Stimulated activated CD4-positive, alpha-beta T cell treated with anti-CD3 and anti-CD28 coated beads, TNF-alpha, amount 100 ng/mL, for 4 hours (primary cell): ENCODE data around the gene IFT27.
"Not testable (repeated sequence)": the region's sequence is repeated elsewhere in the genome, so short reads cannot be mapped to it uniquely, and the experiment has no call there.

Experiments used
- DNase-seq, 3 experiments: peaks; one replicate each; pipeline ENCODE4 v3.0.0-alpha.2; 2020; ENCODE audit warnings: low read depth in 3 of 3

Gene IFT27

DNA sequence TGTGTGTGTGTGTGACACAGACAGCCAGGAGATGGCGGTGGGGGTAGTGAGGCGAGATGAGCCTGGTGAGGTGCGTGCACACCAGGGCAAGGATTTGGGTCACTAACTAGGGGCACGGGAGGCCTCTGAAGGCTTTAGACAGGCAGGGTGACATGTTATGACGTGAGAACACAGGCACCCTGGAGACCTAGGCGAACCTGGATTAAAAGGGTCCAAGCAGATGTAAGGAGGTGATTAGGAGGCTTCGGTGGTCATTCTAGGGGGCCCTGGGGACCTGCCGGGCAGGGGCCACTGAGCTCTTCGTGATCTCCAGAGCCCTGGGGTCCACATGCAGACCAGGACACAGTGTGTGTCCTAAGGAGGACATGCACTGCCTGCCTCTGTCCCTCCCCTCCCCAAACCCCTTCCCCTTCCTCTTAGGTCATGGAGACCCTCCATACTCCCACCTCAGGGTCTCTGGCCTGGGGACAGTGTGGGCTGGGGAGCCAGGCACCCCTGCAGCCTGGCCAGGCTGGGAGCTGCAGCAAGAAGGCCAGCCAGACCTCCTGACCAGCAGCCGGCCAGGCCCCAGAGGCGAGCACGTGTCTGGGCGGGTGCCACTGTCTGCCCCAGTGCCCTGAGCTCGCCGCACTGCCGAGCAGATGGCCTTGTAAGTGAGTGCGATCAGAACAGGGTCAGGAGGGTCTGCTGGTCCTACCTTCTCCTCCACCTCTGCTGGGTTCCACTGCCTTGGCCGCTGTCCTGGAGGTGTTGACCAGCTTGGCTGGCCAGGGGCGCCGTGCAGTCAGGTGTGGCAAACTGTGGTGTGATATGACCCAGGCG, 32.1 kb downstream of the IFT27 start:
- no peak for DNase-seq

DNA sequence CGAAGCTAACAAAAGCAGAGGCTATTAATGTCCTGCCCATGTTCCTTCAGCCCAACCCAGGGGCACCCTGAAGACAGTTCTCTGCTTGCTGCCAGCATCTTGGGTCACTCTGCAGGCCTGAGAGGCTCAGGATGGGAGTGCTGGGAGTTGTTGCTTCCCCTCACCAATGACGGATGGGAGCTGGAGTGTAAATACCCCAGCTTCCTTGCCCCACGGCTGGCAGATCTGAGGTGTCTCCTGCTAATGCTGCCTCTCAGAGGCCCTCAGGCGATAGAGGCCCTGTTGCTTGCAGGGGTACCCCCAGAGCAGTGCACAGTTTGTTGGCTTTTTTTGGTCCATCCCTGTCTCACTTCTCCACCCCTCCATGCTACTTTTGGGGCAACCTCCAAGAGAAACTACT, 32.9 kb downstream of the IFT27 start:
- DNase-seq = no peak

DNA sequence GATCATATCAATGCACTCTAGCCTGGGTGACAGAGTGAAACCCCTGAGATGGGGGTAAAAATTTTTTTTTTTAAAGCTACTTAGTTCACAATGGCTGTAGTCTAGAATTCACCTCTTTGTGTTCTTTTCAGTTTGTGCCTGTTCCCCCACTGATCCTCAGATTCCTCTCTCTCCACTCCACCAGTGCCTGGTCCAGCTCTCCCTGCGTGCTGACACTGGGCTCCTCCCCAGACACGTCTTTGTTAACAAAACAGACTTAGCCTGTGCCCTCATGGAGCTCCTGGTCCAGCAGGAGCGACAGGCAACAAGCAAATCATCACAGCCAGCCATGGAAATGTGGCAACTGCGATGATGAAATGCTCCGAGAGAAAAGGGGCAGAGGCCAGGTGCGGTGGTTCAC, 34.0 kb downstream of the IFT27 start:
- no peak for DNase-seq

DNA sequence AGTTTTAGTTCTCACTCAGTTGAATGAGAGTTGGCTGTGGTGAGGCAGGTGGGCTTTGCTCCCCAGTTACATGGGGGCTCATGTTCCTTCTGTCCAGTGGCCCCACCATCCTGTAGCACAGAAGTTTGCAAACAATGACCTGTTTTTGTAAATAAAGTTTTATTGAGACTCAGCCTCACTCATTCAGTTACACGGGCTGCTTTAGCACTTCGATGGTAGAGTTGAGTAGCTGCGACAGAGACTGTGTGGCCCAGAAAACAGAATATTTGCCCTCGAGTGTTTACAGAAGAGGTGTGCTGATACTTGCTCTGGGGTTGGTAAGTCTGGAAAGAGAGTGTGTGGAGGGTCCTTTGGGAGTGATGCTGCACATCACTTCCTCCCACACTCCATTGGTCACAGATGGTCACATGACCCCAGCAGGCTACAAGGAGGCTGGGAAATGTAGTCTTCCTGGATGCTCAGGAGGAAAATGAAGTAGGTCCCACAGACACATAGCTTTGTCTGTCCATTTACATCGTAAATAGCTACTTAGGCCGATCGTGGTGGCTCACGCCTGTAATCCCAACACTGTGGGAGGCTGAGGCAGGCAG, 34.6 kb downstream of the IFT27 start:
- DNase-seq = no peak

DNA sequence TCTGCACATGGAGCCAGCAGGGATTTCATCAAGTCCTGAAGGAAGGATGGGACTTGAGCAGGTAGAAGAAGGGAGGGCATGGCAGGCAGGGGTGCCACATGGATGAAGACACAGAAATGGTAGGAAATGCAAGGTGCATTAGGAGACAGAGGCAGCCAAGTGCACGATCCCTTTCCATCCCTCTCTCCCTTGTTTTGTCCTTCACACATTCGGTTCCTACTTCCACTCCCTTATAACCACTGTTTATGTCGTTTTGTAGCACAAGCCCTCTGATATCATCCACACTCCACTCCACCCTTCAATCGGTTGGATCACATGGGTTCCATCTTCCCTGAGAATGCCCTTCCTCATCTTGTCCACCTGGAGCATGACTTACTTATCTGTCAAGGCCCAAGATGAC, 35.2 kb downstream of the IFT27 start:
- no peak for DNase-seq

GRCh38 chr22:36739185-36739584, 36.7 kb downstream of the IFT27 start:
- no peak for DNase-seq

GRCh38 chr22:36738416-36739020, 37.4 kb downstream of the IFT27 start:
- DNase-seq = no peak

GRCh38 chr22:36737776-36738175, 38.1 kb downstream of the IFT27 start:
- DNase-seq = no peak

- DNase-seq = no peak
These were observed 39.1 kb downstream of the IFT27 start for GRCh38 chr22:36736701-36737320.

DNA sequence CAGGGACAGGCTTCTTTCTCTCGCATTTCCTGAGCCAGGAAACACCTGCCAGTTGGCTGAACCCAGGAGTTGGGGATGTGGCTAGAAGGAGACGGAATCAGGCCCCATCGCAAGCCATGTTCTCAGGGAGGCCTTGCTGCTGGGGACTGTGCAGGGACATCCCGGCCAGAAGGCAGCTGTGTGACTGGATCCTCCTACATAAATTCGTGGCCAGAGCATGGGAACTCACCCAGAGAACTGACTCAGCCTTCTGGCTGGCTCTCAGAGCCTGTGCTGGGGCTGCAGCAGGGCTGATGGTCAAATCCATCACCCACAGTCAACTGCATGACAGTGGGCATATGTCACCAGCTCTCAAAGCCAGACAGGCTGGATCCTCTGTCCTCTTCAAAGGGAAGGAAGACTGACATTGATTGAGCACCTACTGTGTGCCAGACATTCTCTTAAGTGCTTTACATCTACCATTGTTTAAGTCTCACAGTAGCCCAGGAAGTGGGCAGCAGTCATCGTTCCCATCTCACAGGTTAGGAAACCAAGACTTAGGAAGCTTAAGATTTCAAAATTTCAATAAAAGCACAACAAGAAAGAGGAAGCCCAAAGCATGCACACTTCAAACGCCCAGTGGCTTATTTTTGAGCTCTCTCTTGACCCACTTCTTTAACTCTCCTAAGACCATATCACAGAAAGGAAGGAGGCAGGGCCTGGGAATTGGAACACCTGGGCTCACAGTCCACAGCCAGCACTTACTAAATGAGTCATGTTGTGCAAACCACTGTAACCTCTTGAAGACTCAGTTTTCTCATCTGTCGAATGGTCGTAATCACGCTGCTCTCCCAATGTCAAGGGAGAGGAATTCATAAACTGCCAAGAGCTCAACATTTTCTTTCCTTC, 41.5 kb downstream of the IFT27 start:
- DNase-seq = no peak

GRCh38 chr22:36733271-36733670, 42.6 kb downstream of the IFT27 start:
- DNase-seq = no peak

DNA sequence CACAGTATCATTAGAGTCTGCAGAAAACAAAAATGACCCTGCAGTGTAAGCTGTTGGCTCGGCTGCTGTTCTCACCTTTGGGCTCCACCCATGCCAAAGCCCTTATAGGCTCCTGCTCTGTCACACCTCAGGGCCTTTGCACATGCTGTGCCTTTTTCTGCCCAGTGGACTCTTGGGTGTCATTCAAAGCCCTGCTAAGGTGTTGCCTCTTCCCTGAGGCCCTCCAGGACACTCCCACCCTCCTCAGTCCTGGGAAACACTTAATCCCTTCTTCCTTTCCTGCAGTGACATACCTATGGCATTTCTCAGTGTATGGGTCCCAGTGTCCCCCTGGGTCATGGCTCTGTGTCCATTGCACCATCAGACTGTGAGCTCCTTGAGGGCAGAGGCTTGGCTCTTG, 43.3 kb downstream of the IFT27 start:
- DNase-seq = no peak

GRCh38 chr22:36731916-36732315, 44.0 kb downstream of the IFT27 start:
- DNase-seq = no peak

- DNase-seq = not testable (repeated sequence)
These were observed 44.6 kb downstream of the IFT27 start for GRCh38 chr22:36731321-36731720.

DNA sequence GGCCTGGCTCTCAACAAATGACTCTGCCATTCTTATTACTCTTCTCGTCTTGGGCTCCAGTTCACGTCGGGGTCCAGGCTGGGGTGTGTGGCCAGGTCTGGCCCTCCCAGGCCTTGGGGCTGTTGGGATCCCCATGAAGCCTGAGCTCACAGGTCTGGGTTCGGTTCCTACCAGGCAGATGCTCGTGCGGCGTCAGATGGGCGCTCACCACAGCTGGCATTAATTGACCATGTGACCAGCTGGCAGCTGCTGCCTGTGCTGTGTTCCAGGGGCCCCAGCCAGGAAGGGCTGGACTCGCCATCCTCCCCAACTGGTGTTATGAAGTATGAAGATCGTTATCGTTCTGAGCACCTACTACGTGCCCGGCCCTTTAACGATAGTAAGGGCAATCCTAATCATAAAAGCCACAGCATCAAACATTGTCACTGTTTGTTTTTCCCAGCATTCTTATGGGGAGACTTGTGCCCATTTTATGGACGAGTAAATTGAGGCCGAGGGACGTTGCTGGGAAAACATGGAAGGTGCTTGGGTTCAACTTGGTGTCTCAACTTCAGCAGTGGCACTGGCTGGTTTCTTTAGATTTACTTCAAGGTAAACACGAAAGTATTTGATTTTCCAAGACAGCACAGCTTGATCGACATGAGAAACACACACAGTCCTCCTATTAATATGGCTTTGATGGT, 45.6 kb downstream of the IFT27 start:
- DNase-seq = no peak

GRCh38 chr22:36729321-36729720, 46.6 kb downstream of the IFT27 start:
- DNase-seq = no peak

- no peak for DNase-seq
These were observed 47.4 kb downstream of the IFT27 start for GRCh38 chr22:36728505-36728904.

DNA sequence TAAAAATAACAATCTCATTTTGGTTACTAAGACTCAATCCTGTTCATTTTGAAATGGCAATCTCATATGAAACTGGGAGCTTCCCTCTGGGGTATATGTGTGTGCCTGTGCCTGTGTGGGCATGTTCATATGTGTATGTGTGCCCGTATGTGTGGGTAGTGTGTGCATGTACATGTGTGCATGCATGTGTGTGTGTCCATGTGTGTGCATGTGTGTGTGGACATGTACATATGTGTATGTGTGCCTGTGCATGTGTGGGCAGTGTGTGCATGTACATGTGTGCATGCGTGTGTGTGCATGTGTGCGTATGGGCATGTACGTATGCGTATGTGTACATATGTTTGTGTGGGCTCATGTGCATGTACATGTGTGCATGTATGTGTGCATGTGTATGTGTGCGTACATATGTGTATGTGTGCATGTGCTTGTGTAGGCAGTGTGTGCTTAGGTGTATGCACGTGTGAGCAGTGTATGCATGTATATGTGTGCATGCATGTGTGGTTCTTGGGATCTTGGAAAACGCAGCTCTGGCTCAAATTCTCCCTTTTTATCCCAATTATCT, 47.9 kb downstream of the IFT27 start:
- no peak for DNase-seq

DNA sequence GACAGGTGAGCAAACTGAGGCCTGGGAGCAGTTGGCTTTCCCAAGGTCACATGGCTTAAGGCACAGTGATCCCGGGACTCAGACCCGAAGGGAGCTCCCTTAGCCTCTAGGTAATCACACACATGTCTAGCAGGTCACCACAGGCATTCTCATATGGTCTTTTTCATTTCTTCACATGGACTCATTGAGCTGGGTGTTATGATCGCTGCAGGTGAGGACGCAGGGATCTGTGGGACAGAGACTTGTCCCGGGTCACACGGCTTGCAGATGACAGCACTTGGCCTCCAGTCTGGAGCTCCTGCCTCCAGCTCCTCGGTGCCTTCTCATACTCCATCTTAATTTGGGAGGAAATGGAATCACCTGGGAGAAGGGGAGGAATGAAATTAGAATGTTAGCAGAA, 48.8 kb downstream of the IFT27 start:
- no peak for DNase-seq

DNA sequence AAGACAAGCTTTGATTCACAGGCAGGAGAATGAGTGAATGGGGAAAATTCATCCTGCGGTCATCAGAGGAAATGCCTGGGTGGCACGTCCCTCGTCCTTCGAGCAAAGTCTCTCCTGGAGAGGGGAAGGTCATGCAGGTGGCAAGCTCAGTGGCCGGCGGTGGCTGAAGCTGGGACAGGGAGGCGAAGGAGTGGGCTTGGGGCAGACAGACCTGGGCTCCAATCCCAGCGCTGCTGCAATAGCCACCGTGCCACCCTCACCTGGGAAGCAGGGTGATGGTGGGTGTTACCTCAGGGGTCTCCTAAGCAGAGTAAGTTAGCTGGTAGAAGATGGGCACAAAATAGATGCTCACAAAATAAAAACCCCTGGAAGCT, 49.9 kb downstream of the IFT27 start:
- no peak for DNase-seq
